CD4-positive, CD25-positive, alpha-beta regulatory T cell (primary cell): ENCODE measurements around the gene POLA2. TPM values are rescaled to one million over a fixed set of nuclear protein-coding genes. Genes with fewer than 3 reads are reported as not detected.

Source experiments
- polyA plus RNA-seq, 4 donors: library from polyadenylated mRNA; unstranded; fragments of 300-500 nt; fragmentation: Illumina TruSeq; gene quantifications; one replicate each; pipeline ENCODE4 v1.2.3, GENCODE V29; 2021
- total RNA-seq: library from RNA; stranded (reverse); gene quantifications from one replicate; pipeline ENCODE4 v1.2.3, GENCODE V29; 2022

The POLA2 gene
- total and polyA plus RNA-seq, 5 donors from 2014 or later, result 8.3 to 25.7 (median 13.1) TPM

Other genes starting within 250 kb of the POLA2 start
- gene ARL2, start 247.8 kb upstream of the POLA2 start, total RNA-seq, result 16.5 TPM
- 10 to 100 TPM; 57.6 to 67.6 (median 66.1) TPM for gene ARL2, start 247.8 kb upstream of the POLA2 start, polyA plus RNA-seq
- 17.4 TPM for gene SNX15, start 234.5 kb upstream of the POLA2 start, total RNA-seq
- gene SNX15, start 234.5 kb upstream of the POLA2 start, polyA plus RNA-seq, result 10 to 100 TPM in 3 of 4 donors, 1 to 10 TPM in 1; 9.4 to 15.6 (median 11.1) TPM
- gene SAC3D1, start 220.8 kb upstream of the POLA2 start, total RNA-seq, result 4.2 TPM
- gene SAC3D1, start 220.8 kb upstream of the POLA2 start, polyA plus RNA-seq, result 10 to 100 TPM; 11.7 to 15.3 (median 13.4) TPM
- 16.4 TPM for gene NAALADL1, start 203.4 kb upstream of the POLA2 start, total RNA-seq
- gene NAALADL1, start 203.4 kb upstream of the POLA2 start, polyA plus RNA-seq, result 10 to 100 TPM; 23.9 to 52.2 (median 32.3) TPM
- 1.7 TPM for gene CDCA5, start 177.9 kb upstream of the POLA2 start, total RNA-seq
- 1 to 10 TPM in 3 of 4 donors, under 1 TPM in 1; 0.78 to 3.2 (median 1.6) TPM for gene CDCA5, start 177.9 kb upstream of the POLA2 start, polyA plus RNA-seq
- 42.9 TPM for gene ZFPL1, start 177.7 kb upstream of the POLA2 start, total RNA-seq
- 10 to 100 TPM; 27.0 to 33.2 (median 30.2) TPM for gene ZFPL1, start 177.7 kb upstream of the POLA2 start, polyA plus RNA-seq
- gene VPS51, start 165.7 kb upstream of the POLA2 start, total RNA-seq, result 234 TPM
- 100 to 1,000 TPM in 1 of 4 donors, 10 to 100 TPM in 3; 84.2 to 109 (median 96.3) TPM for gene VPS51, start 165.7 kb upstream of the POLA2 start, polyA plus RNA-seq
- 20.2 TPM for gene TM7SF2, start 150.1 kb upstream of the POLA2 start, total RNA-seq
- 10 to 100 TPM in 2 of 4 donors, 1 to 10 TPM in 2; 8.0 to 11.1 (median 9.4) TPM for gene TM7SF2, start 150.1 kb upstream of the POLA2 start, polyA plus RNA-seq
- gene ZNHIT2, start 144.3 kb upstream of the POLA2 start, total RNA-seq, result 6.0 TPM
- 10 to 100 TPM; 20.1 to 29.0 (median 22.7) TPM for gene ZNHIT2, start 144.3 kb upstream of the POLA2 start, polyA plus RNA-seq
- 1,172 TPM for gene FAU, start 139.8 kb upstream of the POLA2 start, total RNA-seq
- 1,000 to 10,000 TPM; 1,003 to 1,125 (median 1,056) TPM for gene FAU, start 139.8 kb upstream of the POLA2 start, polyA plus RNA-seq
- 47.7 TPM for gene MRPL49, start 139.6 kb upstream of the POLA2 start, total RNA-seq
- 100 to 1,000 TPM; 104 to 125 (median 111) TPM for gene MRPL49, start 139.6 kb upstream of the POLA2 start, polyA plus RNA-seq
- gene SYVN1, start 127.4 kb upstream of the POLA2 start, total RNA-seq, result 66.3 TPM
- 10 to 100 TPM in 1 of 4 donors, 1 to 10 TPM in 3; 6.2 to 10.8 (median 7.3) TPM for gene SYVN1, start 127.4 kb upstream of the POLA2 start, polyA plus RNA-seq
- gene SPDYC, start 91.7 kb upstream of the POLA2 start, total RNA-seq, result not detected
- gene SPDYC, start 91.7 kb upstream of the POLA2 start, polyA plus RNA-seq, result not detected
- 158 TPM for gene CAPN1, start 80.0 kb upstream of the POLA2 start, total RNA-seq
- gene CAPN1, start 80.0 kb upstream of the POLA2 start, polyA plus RNA-seq, result 100 to 1,000 TPM in 2 of 4 donors, 10 to 100 TPM in 2; 91.2 to 148 (median 109) TPM
- 1.9 TPM for gene CDC42EP2, start 52.9 kb downstream of the POLA2 start, total RNA-seq
- gene CDC42EP2, start 52.9 kb downstream of the POLA2 start, polyA plus RNA-seq, result not detected
- 67.0 TPM for gene DPF2, start 71.9 kb downstream of the POLA2 start, total RNA-seq
- gene DPF2, start 71.9 kb downstream of the POLA2 start, polyA plus RNA-seq, result 10 to 100 TPM; 70.3 to 81.4 (median 74.9) TPM
- 0.37 TPM for gene TIGD3, start 92.8 kb downstream of the POLA2 start, total RNA-seq
- gene TIGD3, start 92.8 kb downstream of the POLA2 start, polyA plus RNA-seq, result under 1 TPM; 0.19 to 0.90 (median 0.59) TPM
- gene SLC25A45, start 120.7 kb downstream of the POLA2 start, total RNA-seq, result 40.3 TPM
- 10 to 100 TPM; 11.1 to 16.9 (median 13.8) TPM for gene SLC25A45, start 120.7 kb downstream of the POLA2 start, polyA plus RNA-seq
- gene FRMD8, start 124.7 kb downstream of the POLA2 start, total RNA-seq, result 47.4 TPM
- 10 to 100 TPM; 48.7 to 55.1 (median 53.9) TPM for gene FRMD8, start 124.7 kb downstream of the POLA2 start, polyA plus RNA-seq
- 890 TPM for gene NEAT1, start 160.8 kb downstream of the POLA2 start, total RNA-seq
- gene NEAT1, start 160.8 kb downstream of the POLA2 start, polyA plus RNA-seq, result 1 to 10 TPM; 1.4 to 3.1 (median 1.9) TPM
- 36,047 TPM for gene MALAT1, start 237.1 kb downstream of the POLA2 start, total RNA-seq
- 1,000 to 10,000 TPM; 2,329 to 3,603 (median 2,794) TPM for gene MALAT1, start 237.1 kb downstream of the POLA2 start, polyA plus RNA-seq